NCI-H510A treated with DMSO at 0.1 percent for 48 hours (cell line): ENCODE results near the gene ENSA.
A peak's percentile ranks its signal among the peaks of the same experiment; 100 is the strongest.
"Not testable (repeated sequence)": the region's sequence is repeated elsewhere in the genome, so short reads cannot be mapped to it uniquely, and the experiment has no call there.

Source experiments
- DNase-seq: peaks from one replicate; lab custom pipeline; 2025; lab: John Stamatoyannopoulos, UW

ENSA gene, protein sequence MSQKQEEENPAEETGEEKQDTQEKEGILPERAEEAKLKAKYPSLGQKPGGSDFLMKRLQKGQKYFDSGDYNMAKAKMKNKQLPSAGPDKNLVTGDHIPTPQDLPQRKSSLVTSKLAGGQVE

DNA sequence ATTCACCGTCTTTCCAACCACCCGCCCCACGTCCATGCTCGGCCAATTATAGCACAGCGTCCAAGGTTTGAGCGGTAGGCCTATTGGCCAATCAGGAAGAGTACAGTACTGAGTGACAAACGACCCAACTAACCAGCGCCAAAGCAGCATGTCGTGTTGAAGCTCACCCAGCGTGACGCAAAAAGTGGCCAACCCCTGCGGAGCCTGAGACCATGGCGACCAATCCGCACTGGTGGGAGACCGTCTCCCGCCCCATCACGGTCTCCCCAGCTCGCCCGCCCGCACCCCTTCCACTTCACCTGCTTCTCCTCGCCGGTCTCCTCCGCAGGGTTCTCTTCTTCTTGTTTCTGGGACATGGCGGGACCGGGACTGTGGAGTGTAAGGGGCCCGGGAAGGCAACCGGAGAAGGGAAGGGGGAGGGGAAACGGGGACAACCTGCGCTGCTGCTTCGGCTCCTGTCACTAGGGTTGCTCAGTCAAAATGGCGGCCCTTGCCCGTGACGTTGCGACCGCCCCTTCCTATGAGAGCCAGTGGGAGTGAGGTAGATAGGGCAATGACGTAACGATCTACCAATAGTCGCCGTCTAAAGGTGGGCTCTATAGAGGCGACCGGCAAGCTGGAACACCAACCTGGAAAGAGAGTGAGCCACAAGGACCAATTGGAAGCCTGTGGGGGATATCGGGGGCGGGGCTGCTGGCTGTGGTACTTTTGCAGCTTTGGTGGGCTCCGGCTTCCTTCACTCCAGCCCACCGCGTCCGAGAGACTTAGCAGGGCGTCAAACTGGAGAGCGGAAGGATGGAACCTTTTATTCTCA, at the start of gene ENSA:
ENSA (minus strand) TSS at position 498 of the 814 bp plus-strand sequence; CDS start at position 356, 142 bp downstream.
- DNase-seq, result peak; percentile 98

DNA sequence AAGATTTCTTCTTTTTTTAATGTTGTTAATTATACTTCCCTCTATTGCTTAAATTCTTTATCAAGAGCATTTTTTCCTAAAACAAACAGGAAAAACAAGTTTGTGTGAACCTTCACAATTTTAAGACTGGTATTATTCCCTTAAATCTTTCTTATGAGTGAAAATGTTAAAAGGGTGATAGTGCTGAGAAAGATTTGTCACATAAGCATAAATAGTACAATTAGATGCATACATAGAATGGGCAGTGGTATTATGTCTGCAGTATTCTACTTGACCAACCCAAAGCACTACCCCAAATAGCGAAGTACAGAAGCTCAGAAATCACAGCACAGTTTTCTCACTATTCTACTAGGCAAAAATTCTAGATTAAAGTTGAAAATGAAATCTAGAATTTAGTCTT, 49.6 kb upstream of the ENSA start:
- no peak for DNase-seq

DNA sequence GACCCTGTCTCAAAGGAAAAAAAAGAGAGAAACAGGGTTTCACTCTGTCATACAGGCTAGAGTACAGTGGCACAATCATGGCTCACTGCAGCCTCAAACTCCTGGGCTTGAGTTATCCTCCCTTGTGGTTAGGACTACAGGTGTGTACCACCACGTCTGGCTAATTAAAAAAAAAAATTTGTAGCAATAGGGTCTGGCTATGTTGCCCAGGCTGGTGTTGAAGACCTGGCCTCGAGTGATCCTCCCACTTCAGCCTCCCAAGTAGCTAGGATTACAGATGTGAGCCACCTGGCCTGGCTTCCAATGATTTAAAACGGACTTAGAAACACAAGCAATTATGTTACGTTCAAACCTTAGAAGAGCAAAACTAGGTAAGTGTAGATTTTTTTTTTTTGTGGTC, 45.5 kb upstream of the ENSA start:
- no peak for DNase-seq

DNA sequence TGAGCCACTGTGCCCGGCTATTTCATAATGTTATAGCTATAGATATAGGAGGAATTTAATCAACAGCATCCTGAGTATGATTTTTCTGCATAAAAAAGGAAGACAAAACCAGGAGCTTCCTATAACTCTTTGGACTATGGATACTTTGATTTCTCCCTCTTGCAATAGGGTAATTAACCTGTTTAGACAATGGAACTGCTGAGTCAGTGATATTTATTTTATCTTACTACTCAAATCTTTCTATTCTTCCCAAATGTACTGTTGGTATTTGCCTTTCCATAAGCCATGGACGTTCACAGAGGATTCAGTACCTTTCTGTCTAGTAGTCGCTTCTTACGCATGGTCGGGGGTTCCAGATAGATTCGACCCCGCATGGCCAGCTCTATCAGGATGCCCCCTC, 33.9 kb upstream of the ENSA start:
- DNase-seq, result no peak

DNA sequence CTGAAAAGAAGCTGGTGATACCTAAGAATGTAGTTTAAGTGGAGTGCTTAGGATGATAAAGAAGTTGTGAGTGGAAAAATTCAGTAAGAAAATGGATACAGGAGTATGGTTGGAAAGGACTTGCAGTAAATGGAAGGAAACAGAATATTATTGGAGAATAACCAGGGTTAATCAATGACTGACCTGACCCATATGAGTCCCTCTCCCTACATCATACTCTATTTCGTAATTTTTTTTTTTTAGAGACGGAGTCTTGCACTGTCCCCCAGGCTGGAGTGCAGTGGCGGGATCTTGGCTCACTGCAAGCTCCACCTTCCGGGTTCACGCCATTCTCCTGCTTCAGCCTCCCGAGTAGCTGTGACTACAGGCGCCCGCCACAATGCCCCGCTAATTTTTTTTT, 33.4 kb upstream of the ENSA start:
- DNase-seq, result no peak

DNA sequence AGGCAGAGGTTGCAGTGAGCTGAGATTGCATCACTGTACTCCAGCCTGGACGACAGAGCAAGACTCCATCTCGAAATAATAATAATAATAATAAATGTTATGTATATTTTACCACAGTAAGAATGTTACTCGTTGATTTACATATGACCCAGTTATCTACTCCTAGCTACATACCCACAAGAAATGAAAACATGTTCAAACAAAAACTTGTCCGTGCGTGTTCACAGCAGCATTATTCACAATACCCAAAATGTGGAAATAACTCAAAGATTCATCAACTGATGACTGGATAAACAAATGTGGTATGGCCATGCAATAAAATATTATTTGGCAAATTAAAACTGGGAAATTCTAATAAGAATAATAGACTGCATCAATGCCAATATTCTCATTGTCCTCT, 31.7 kb upstream of the ENSA start:
- no peak for DNase-seq

DNA sequence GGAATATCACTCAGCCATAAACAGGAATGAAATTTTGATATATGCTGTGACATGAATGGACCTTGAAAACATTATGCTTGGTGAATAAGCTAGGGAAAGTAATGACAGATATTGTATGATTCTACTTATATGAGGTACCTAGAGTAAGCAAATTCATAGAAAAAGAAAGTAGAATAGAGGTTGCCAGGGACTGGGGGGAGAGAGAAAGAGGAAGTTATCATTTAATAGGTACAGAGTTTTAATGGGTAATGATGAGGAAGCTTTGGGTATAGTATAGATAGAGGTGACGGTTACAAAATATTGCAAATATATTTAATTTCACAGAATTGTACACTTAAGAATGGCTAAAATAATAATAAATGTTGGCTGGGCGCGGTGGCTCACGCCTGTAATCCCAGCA, 31.2 kb upstream of the ENSA start:
- no peak for DNase-seq

DNA sequence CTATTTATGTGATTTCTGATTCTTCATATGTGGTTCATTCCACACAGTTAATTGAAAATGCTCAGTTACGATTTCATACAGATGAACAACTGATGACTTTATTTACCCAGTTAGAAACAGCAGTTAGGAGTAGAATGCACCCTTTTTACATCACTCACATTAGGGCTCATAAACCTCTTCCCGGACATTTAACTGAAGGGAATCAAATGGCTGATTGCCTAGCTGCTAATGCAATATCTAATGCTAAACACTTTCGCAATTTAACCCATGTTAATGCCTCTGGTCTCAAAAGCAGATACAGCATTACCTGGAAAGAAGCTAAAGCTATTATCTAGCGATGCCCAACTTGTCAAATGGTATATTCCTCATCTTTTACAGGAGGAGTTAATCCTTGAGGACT, 27.7 kb upstream of the ENSA start:
- DNase-seq, result not testable (repeated sequence)

DNA sequence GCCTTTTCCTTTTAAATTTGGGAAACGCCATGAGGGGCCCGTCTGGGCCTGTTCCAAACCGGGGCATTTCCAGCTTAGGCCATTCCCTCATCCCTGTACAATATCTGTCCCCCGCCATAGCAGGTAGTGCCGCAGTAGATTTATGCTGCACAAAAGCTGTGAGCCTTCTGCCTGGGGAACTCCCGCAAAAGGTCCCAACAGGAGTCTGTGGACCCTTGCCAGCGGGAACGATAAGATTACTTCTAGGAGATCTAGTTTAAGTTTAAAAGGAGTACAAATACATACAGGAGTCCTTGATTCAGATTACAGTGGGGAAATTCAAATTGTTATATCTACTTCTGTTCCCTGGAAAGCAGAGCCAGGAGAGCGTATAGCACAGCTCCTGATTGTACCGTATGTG, 25.2 kb upstream of the ENSA start:
- not testable (repeated sequence) for DNase-seq

DNA sequence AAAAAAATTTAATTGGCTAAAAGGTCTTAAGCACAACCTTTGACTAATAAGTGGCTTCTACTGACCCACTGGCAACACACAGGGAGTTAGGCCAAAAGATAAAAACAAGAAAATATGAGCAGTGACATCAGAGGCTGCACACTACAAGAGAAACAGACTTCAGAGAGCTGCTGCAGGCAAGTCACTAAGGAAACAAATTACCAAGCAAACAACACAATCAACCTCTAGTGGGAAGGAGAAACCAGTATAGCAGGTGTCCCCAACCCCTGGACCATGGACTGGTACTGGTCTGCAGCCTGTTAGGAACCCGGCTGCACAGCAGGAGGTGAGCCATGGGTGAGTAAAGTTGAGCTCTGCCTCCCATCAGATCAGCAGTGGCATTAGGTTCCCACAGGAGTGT, 20.8 kb upstream of the ENSA start:
- DNase-seq, result peak; percentile 93

DNA sequence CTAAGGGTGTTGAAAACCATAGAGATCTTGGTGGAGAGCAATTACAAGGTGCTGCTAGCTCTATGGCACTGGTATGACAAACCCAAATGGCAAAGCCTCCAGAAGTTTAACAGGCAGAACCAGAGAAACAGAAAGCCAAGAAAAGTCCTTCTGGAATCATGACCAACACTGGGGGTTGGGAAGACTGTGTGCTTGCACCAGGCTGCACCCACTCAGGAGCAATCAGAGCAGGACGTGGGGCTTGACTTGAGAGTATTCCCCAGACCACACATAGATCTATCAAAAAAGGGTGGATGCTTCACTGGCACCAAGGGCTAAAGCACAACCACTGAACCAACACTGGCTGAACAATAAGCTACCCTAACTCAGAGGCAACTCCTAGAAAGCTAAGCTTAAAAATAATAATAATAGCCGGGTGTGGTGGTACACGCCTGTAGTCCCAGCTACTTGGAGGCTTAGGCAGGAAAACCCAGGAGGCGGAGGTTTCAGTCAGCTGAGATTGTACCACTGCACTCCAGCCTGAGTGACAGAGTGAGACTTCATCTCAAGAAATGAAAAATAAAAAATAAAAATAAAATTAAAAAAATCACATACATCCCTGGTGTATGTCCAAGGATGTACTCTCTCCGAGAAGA, 20.1 kb upstream of the ENSA start:
- DNase-seq, result no peak

DNA sequence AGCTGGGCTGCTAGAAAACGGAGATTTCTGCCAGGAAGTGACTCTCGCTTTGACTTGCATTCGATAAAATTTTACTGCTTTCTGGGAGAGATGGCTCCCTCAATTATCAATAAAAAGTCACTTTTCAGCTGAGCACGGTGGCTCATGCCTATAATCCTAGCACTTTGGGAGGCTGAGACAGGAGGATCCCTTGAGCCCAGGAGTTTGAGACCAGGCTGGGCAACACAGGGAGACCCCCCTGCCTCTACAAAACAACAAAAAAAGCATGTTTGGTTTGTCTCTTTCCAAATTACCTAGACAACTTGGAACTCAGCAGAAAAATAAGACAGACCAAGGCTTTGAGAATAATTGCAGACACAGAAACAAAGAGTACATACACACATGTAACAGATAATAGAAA, 12.9 kb upstream of the ENSA start:
- DNase-seq, result no peak

DNA sequence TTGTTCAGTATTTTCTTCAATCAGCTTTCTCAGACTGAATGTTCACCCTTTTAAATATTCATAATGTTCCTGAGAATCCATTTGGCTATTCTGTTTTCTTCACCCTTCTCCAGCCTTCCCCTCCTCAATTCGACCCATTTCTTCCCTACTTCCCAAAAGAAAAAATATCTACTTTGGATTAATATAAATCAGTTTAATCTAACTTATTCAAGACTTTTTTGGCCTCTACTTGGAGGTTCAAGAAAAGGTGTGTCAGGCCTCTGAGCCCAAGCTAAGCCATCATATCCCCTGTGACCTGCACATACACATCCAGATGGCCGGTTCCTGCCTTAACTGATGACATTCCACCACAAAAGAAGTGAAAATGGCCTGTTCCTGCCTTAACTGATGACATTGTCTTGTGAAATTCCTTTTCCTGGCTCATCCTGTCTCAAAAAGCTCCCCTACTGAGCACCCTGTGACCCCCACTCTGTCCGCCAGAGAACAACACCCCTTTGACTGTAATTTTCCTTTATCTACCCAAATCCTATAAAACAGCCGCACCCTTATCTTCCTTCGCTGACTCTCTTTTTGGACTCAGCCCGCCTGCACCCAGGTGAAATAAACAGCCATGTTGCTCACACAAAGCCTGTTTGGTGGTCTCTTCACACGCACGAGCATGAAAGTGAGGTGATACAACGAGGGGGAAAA, 11.9 kb upstream of the ENSA start:
- DNase-seq, result not testable (repeated sequence)

DNA sequence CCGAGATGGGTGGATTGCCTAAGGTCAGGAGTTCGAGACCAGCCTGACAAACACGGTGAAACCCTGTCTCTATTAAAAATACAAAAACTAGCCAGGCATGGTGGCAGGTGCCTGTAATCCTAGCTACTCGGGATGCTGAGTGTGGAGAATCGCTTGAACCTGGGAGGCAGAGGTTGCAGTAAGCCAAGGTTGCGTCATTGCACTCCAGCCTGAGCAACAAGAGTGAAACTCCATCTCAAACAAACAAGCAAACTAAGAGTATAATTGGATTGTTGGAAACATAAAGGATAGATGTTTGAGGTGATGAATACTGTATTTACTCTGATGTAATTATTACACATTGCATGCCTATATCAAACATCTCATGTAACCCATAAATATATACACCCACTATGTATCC, 9.0 kb upstream of the ENSA start:
- DNase-seq, result peak; percentile 74

DNA sequence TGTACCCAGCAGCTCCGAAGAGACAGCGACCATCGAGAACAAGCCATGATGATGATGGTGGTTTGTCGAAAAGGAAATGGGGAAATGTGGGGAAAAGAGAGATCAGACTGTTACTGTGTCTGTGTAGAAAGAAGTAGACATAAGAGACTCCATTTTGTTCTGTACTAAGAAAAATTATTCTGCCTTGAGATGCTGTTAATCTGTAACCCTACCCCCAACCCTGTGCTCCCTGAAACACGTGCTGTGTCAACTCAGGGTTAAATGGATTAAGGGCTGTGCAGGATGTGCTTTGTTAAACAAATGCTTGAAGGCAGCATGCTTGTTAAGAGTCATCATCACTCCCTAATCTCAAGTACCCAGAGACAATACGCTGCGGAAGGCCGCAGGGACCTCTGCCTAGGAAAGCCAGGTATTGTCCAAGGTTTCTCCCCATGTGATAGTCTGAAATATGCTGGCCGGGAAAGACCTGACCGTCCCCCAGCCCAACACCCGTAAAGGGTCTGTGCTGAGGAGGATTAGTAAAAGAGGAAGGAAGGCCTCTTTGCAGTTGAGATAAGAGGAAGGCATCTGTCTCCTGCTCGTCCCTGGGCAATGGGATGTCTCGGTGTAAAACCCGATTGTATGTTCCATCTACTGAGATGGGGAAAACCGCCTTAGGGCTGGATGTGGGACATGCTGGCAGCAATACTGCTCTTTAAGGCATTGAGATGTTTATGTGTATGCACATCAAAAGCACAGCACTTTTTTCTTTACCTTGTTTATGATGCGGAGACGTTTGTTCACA, 5.6 kb upstream of the ENSA start:
- peak; percentile 33 for DNase-seq

DNA sequence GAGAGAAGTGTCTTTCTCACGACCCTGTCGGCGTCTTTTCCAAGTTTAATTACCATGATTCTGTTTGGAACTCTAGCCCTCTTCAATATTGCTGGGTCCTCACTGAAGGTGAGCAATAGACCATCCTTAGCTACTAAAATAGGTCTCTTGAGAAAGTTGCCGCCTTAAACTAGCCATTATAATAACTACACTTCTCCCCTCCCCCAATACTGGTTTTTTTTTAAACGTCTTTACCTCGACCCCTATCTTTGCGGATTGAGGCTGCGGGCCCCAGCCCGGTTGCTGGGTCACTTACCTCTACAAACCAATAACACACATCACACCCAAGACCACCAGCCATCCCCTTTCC, 672 bp downstream of the ENSA start:
- no peak for DNase-seq

DNA sequence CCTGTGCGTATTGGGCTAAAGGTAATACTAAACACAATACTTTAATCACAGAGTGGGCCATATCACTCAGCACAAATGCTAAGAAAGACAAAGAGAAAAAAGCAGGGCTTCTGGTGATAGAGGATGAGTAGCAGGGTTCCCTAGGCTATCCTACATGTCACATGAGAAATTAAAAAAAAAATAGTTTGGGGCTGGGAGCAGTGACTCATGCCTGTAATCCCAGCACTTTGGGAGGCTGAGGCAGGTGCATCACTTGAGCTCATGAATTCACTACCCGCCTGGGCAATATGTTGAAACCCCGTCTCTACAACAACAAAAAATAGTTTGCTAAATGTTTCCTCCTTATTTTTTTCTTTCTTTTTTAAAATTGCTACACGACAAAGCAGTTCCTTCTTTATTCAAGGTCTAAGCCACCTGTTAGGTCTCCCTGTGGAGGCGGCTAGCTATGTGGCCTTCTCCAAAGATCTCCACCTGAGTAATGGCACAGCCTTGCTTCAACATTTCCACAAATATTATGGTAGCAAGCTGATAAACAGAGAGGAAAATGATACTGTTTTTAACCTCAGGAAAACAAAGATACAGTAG, 1.5 kb downstream of the ENSA start:
- no peak for DNase-seq

DNA sequence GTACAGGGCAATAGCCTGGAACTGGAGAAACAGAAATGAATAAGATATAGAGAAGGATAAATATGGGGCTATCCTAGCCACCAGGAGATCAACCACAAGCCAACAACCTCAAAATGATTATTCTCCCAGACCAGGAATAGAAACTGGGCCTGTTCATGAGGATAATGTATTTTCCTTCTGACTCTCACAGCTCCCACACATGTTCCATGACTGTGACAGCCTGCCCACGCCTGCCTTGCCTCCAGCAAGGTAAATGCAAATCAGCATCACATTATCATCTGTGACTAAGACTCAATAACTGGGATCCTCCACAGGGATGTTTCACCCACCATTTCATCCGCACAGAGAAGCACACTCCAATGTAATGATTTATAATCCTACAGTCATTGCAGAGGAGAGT, 3.3 kb downstream of the ENSA start:
- DNase-seq, result no peak

DNA sequence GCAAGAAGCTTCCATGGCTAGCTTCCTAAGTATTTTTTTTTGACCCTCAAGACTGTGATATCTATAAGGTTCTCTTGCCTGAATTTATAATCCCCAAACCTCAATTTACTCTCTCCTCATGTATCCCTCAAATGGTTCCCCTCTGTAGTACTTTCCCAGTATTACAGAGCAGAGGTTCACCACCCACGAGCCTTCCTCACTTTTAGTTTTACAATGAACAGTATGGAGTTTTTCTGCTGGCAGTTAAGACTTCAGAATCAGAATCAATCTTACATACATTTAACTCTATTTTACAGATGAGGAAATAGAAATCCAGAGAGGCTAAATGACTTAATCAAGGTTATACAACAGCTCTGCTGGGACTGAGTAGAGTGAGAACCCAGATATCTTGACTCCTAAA, 4.9 kb downstream of the ENSA start:
- not testable (repeated sequence) for DNase-seq

DNA sequence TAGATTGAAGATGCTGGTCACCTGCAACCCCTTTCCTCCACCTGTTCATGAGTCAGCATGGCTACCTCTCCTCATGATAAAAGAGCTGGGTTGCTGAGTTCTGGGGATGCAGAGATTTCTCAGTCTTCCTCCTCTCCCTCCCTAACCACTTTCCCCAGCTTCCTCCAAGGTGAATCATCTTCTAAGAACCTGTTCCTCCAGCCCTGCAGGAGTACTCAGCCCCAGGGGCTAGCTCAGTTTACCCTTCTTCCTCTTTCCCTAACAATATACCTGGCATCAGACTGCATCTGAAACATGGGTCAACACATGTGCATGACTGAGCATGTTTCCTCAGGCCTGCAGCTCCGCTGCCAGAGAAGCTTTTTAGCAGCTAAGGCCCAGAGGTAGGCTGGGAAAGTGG, 5.3 kb downstream of the ENSA start:
- not testable (repeated sequence) for DNase-seq

DNA sequence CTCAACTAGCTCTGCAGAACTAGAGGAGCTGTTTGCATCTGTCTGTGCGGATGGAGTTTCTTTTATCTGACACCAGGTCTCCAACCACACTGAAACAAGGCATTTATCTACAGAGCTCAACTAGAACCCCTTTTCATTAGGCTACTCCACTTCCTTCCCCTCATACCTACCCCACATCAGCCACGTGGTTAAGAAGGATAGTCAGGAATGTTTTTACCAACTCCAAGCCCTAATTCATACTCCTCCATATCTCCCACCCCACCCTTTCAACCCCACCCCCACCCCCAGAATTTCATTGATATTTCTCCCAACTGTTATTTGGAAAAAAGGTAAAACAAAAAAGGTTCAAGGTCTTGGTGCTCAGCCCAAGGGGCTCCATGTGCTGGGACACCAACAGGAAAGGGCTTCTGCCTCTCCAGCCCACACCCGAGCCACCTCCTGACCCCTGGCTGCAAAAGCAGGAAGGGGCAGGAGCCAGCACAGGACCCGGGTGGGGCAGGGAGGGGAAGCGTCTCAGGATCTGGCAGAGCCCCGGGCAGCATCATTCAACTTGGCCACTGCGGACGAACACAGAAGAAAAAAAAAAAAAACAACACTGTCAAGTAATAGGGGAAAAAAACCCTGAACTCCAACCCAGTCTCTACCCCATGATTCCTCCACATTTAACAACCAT, 7.0 kb downstream of the ENSA start:
- no peak for DNase-seq
